Psoas muscle (tissue), 8 donors: Measurements from ENCODE around the gene MAP2K2. TPM values are rescaled to one million over a fixed set of nuclear protein-coding genes. Genes with fewer than 3 reads are reported as not detected.

Source experiments
- ATAC-seq, 4 donors: fragments of 200-7000 bp; cut with Tn5 transposase; one replicate each; pipeline ENCODE4 v1.9.1; 2020; ENCODE audit warnings: moderate library complexity in 3 of 4, mild to moderate bottlenecking in 2 of 4
- DNase-seq, 2 donors: peaks; one replicate each; pipeline ENCODE4 v3.0.0-alpha.2; 2020
- H3K27ac ChIP-seq: fragments of 200-600 bp; one replicate; pipeline ENCODE4 v1.8.0; 2022
- H3K27me3 ChIP-seq, 3 donors: fragments of 200-600 bp in 1 of 3; one replicate each; pipeline versions ENCODE4 v1.6.1 to v1.8.0; 2013 to 2022; ENCODE audit warnings: low read length in 2 of 3, mild to moderate bottlenecking in 2 of 3, moderate library complexity in 1 of 3; ENCODE audit not compliant: insufficient read depth in 3 of 3
- H3K36me3 ChIP-seq, 2 donors: fragments of 200-600 bp in 1 of 2; one replicate each; pipeline versions ENCODE4 v1.6.1 to v1.8.0; 2013 to 2022; ENCODE audit warnings: low read depth in 1 of 2, mild to moderate bottlenecking in 1 of 2, moderate library complexity in 1 of 2; ENCODE audit not compliant: insufficient read depth in 1 of 2
- H3K4me1 ChIP-seq: fragments of 200-600 bp; one replicate; pipeline ENCODE4 v1.8.0; 2022
- H3K4me3 ChIP-seq: fragments of 200-600 bp; one replicate; pipeline ENCODE4 v1.8.0; 2022; ENCODE audit warnings: mild to moderate bottlenecking
- H3K9me3 ChIP-seq: fragments of 200-600 bp; one replicate; pipeline ENCODE4 v1.8.0; 2022
- WGBS, 3 donors: extraction: QIAGEN DNeasy Blood & Tissue Kit; methylation state at CpG; one replicate each; pipeline versions ENCODE4 v1.1.6 to v1.1.7; 2013; 5-methylcytosine and 5-hydroxymethylcytosine counted together
- intact Hi-C, 2 donors: fragments of 100-400 bp; cut with DNase I; formaldehyde crosslinking; loops; one replicate each; pipeline versions ENCODE4 v1.11.0 to v1.14.2; 2022
- polyA plus RNA-seq, 3 donors: library from polyadenylated mRNA; stranded (reverse); fragments of 200-250 nt; gene quantifications; one replicate each; pipeline ENCODE4 v1.2.3, GENCODE V29; 2013
- total RNA-seq, 4 donors: library from RNA; stranded (reverse); fragmentation: NEBNext Ultra II Directional in 2 of 4; extraction: Animal tissue kit (Norgen Biotek cat#: 25700) in 2 of 4; gene quantifications; one replicate each; pipeline versions ENCODE4 v1.2.1 to v1.2.4, GENCODE V29; 2021 to 2023
- TF ChIP-seq, protein P1 (sequence below): fragments of 200-600 bp; IDR thresholded peaks from one replicate; pipeline ENCODE4 v1.8.0; 2022; ENCODE audit warnings: antibody characterized with exemption
- donor health status: healthy with polysubstance abuse.
- donor health status: DM: no; HTN: no; CAD: no; lungs with moderate emphysema.
- donor health status: Bipolar disorder and iron deficiency.
- donor health status: healthy.
- donor health status: DM: yes; HTN: yes; CAD: no.
- donor health status: DM: no; HTN: no; CAD: no.
- donor health status: DM: no; HTN: no; CAD: no.
- donor health status: DM: yes; HTN: yes; CAD: no.

Gene MAP2K2
- total and polyA plus RNA-seq, 7 donors, result 136 to 290 (median 189) TPM

DNA sequence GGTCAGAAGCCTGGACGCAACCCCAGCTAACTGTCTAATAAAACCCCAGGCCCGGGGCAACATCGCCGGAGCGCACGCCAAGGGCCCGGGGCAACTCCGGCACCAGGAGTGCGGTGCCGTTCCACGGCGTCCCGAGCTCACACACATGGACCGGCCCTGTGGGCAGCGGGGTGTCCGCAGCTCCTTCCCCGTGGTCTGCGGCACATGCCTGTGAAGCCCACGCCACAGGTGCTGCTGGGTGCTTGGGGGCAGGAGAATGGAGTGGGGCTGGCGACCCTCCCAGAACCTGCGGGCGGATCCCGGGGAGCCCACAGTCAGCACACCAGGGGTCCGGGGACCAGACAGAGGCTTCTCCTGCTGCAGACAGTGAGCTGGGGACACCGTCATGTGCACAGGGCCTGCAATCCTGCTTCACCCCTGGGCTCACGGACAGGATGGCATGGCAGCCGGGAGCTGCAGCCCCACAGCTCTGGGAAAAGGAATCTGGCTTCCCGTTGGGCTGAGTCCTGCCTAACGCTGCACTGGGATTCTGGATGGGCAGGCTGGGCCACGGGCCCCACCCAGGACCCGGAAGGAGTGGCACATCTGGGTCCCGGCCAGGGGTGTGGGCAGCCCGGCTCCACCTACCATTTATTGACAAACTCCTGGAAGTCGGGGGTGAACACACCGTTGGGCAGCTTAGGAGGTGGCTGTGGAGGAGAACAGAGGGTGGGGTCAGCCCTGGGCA, 29.0 kb downstream of the MAP2K2 start:
- ATAC-seq (no peak), DNase-seq (no peak)
- H3K27ac ChIP-seq, result no peak overlapping the region
- peaks cover 5 to 77% of the 10 kb centered on the region in 2 donors for H3K36me3 ChIP-seq
- H3K9me3 ChIP-seq, result no peaks in the 10 kb centered on the region
- TF ChIP-seq, protein P1, sequence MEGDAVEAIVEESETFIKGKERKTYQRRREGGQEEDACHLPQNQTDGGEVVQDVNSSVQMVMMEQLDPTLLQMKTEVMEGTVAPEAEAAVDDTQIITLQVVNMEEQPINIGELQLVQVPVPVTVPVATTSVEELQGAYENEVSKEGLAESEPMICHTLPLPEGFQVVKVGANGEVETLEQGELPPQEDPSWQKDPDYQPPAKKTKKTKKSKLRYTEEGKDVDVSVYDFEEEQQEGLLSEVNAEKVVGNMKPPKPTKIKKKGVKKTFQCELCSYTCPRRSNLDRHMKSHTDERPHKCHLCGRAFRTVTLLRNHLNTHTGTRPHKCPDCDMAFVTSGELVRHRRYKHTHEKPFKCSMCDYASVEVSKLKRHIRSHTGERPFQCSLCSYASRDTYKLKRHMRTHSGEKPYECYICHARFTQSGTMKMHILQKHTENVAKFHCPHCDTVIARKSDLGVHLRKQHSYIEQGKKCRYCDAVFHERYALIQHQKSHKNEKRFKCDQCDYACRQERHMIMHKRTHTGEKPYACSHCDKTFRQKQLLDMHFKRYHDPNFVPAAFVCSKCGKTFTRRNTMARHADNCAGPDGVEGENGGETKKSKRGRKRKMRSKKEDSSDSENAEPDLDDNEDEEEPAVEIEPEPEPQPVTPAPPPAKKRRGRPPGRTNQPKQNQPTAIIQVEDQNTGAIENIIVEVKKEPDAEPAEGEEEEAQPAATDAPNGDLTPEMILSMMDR, result no peak
- H3K4me3 ChIP-seq, result no peak overlapping the region
- H3K4me1 ChIP-seq, result peaks cover 20% of the 10 kb centered on the region
- 89 to 90% (median 89%) methylated on average over 35 of the region's 35 CpGs for WGBS, 3 donors
- intact Hi-C loops, result no loop called here
- H3K27me3 ChIP-seq, result no peaks in the 10 kb centered on the region

DNA sequence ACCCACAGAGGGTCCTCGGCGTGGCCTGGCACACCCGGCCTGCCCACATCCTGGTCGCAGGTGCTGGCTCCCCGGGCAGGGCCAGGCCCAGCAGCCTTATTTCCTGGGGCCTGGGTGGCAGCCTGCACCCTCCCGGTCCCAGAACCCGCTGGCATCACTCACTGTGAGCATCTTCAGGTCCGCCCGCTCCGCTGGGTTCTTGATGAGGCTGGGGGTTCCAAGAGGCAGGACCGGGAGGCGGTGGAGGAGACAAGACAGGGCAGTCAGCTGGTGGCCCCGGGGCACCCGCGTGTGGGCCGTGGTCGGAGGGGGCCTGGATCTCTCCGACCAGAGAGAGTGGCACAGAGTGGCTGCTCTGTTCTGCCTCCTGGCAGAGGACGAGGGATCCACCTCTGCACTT, 29.6 kb downstream of the MAP2K2 start:
- Histone ChIP-seq H3K36me3 (peaks cover 9 to 77% of the 10 kb centered on the region in 2 donors), H3K4me1 (peaks cover 20% of the 10 kb centered on the region), H3K9me3 (no peaks in the 10 kb centered on the region), H3K4me3 (no peak overlapping the region), H3K27me3 (no peaks in the 10 kb centered on the region), H3K27ac (no peak overlapping the region)
- TF ChIP-seq, protein P1, result no peak
- 95 to 97% (median 96%) methylated on average over 18 to 19 of the region's 19 CpGs for WGBS, 3 donors
- ATAC-seq, result no peak
- DNase-seq, result peak in 1 of 2 donors; percentile 48
- intact Hi-C loops, result no loop called here

DNA sequence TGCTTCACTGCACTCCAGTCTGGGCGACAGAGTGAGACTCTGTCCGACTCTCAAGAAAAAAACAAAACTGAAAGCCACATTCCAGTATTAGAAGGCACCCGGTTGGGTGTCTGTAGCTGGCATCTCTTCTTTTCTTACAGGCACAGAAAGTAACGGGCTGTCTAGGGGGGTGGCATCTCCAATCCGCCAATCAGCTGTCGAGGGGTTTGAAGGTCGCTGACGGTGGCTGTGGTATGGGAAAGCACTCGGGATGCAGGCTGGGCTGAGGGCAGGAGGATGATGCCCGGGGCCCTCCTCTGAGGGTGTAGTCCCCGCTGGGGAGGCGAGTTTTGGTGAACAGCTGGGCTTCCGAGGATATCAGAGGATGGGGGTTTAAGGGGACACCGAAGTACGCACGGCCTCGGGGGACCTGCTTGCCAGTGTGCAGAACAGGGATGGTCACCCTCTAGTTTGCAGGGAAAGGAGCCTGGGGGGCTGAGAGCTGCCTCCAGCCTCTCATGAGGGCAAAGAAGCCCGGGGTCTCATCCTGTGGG, 30.2 kb downstream of the MAP2K2 start:
- H3K36me3 ChIP-seq, result peaks cover 9 to 75% of the 10 kb centered on the region in 2 donors
- WGBS, 3 donors, result 91 to 93% (median 93%) methylated on average over 18 of the region's 18 CpGs
- H3K4me1 ChIP-seq, result peaks cover 15% of the 10 kb centered on the region
- DNase-seq (no peak), ATAC-seq (no peak)
- TF ChIP-seq, protein P1, result no peak
- no peak overlapping the region for H3K27ac ChIP-seq
- intact Hi-C loops, result no loop called here
- no peaks in the 10 kb centered on the region for H3K9me3 ChIP-seq
- H3K4me3 ChIP-seq, result no peak overlapping the region
- no peaks in the 10 kb centered on the region for H3K27me3 ChIP-seq

DNA sequence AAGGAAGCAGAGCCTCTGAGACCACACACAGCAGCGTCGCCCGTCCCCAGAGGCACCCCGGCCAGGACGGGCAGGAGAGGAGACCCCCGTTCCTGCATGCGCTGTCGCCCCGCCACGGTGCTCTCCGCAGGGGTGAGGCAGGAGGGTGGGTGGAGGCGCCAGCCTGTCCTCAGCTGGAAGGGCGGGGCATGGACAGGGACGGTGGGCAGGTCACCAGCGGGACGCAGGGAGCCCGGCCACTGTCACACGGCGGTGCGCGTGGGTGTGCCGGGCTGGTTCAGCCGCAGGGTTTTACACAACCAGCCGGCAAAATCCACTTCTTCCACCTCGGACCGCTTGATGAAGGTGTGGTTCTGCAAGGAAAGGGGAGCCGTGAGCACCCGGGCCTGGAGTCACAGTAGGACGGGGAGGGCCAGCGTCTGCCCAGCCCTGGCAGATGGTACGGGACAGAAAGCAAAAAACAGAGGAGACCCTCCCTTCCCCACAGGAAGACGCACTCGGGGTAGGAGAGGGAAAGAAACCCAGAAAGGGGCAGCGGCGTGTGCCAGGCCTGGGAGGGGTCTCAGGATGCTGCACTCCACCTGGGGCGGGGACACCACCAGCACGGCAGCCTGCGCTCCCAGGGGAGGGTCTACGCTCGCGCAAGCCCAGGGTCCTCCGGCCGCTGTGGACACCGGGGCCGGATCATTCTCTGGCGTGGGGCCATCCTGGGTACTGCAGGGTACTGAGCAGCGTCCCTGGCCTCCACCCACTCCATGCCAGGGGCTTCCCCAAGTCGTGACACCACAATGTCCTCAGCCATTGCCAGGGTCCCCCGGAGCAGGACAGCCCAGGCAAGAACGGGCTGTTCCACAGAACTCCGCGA, 33.3 kb downstream of the MAP2K2 start:
- no peaks in the 10 kb centered on the region for H3K9me3 ChIP-seq
- WGBS, 3 donors, result 86 to 89% (median 88%) methylated on average over 47 to 52 of the region's 52 CpGs
- H3K4me1 ChIP-seq, result no peaks in the 10 kb centered on the region
- peak in 1 of 2 donors; percentile 50 for DNase-seq
- no peak for ATAC-seq
- intact Hi-C loops, result no loop called here
- peaks cover 9 to 60% of the 10 kb centered on the region in 2 donors for H3K36me3 ChIP-seq
- TF ChIP-seq, protein P1, result no peak
- no peak overlapping the region for H3K27ac ChIP-seq
- no peak overlapping the region for H3K4me3 ChIP-seq
- no peaks in the 10 kb centered on the region for H3K27me3 ChIP-seq
